Measurements from ENCODE around the gene SLC17A7.

DNA sequence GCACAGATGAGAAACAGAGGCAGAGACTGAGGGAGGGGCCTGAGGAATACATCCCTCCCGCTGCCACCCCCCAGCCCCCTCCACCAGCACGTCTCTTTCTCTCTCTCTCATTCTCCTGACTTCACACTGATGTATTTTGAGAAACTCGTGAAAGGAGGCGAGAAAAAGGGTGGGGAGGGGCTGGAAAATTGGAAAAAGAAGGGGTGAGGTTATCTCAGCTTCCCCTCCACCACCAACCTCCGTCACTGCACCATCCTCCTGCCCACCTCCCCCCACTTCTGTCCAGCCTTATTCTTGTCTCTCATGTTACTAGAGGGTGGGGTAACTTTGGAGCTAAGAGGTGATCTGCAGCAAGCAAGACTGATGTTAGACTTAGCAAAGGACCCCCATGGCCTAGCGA, 1.5 kb downstream of the SLC17A7 start:
- TF ChIP-seq, protein P1, sequence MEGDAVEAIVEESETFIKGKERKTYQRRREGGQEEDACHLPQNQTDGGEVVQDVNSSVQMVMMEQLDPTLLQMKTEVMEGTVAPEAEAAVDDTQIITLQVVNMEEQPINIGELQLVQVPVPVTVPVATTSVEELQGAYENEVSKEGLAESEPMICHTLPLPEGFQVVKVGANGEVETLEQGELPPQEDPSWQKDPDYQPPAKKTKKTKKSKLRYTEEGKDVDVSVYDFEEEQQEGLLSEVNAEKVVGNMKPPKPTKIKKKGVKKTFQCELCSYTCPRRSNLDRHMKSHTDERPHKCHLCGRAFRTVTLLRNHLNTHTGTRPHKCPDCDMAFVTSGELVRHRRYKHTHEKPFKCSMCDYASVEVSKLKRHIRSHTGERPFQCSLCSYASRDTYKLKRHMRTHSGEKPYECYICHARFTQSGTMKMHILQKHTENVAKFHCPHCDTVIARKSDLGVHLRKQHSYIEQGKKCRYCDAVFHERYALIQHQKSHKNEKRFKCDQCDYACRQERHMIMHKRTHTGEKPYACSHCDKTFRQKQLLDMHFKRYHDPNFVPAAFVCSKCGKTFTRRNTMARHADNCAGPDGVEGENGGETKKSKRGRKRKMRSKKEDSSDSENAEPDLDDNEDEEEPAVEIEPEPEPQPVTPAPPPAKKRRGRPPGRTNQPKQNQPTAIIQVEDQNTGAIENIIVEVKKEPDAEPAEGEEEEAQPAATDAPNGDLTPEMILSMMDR (IDR thresholded peaks at IDR 0.05): no peak
- TF ChIP-seq EP300 (IDR thresholded peaks at IDR 0.05): no peak
- no peak for TF ChIP-seq POLR2A (IDR thresholded peaks at IDR 0.05)
- no peak for TF ChIP-seq POLR2AphosphoS5 (IDR thresholded peaks at IDR 0.05)
